T-helper 22 cell (primary cell): ENCODE measurements around the gene TMC3.

Experiments
- DNase-seq: peaks from one replicate; pipeline ENCODE4 v3.0.0-alpha.2; 2020; ENCODE audit warnings: low read depth

Gene TMC3

GRCh38 chr15:81297603-81298575, 76.1 kb downstream of the TMC3 start:
- no peak for DNase-seq

GRCh38 chr15:81297147-81297572, 76.9 kb downstream of the TMC3 start:
- no peak for DNase-seq

- DNase-seq: peak; percentile 66
Measured at GRCh38 chr15:81296673-81297072, 77.3 kb downstream of the TMC3 start.

- no peak for DNase-seq
Measured at GRCh38 chr15:81296186-81296585, 77.8 kb downstream of the TMC3 start.

GRCh38 chr15:81295486-81296121, 78.4 kb downstream of the TMC3 start:
- no peak for DNase-seq

GRCh38 chr15:81294516-81294880, 79.5 kb downstream of the TMC3 start:
- DNase-seq: no peak

DNA sequence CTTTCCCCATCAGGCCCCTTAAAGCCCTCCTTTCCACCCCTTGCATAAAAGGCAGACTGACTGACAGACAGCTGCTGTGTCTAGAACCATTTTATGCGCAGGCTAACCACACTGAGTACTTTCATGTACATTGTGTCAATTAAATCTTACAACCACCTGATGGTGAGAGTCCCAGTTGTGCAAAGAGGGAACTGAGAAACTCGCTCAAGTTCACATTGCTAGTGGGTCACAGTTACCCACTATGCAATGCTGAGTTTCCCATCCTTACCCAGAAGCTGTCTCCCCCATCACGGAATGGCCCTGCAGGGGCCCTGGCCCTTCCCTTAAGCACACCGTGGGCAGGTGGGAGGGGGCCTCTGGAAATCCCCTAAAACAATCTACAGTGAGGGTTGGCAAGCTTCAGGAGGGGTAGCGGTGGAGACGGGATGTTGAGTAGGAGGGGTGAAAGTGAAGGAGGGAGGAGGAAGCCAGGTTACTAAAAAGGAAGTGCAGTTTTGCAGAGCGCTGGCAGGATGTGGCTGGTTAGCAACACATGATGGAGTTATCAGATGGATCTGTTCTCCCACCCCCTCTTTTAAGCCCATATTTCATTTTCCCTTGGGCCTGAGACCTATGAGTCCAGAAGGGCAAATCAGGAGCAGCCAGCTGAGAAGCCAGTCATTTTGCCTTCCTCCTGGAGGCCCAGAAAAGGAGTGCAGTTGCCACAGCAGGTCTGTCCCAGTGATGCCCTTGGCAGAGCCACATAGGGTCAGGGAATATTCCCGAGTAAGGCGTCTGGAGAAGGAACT, 80.1 kb downstream of the TMC3 start:
- peak; percentile 79 for DNase-seq

- peak; percentile 58 for DNase-seq
Measured at GRCh38 chr15:81292523-81293001, 81.5 kb downstream of the TMC3 start.

- no peak for DNase-seq
Measured at GRCh38 chr15:81291916-81292522, 82.0 kb downstream of the TMC3 start.

- no peak for DNase-seq
Measured at GRCh38 chr15:81289910-81290309, 84.1 kb downstream of the TMC3 start.

- DNase-seq: no peak
Measured at GRCh38 chr15:81288616-81289015, 85.4 kb downstream of the TMC3 start.

- DNase-seq: no peak
Measured at GRCh38 chr15:81288040-81288439, 86.0 kb downstream of the TMC3 start.

DNA sequence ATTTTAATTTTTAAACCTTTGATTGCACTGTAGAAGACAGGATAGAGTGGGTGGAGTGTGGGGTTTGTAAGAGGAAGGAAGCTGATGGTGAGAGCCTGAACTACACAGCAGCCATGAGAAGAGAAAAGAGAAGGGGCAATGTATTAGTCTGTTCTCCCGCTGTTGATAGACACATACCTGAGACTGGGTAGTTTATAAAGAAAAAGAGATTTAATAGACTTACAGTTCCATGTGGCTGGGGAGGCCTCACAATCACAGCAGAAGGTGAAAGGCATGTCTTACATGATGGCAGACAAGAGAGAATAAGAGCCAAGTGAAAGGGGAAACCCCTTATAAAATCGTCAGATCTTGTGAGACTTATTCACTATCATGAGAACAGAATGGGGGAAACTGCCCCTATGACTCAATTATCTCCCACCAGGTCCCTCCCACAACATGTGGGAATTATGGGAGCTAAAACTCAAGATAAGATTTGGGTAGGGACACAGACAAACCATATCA, 87.3 kb downstream of the TMC3 start:
- no peak for DNase-seq

GRCh38 chr15:81285461-81285860, 88.6 kb downstream of the TMC3 start:
- no peak for DNase-seq

GRCh38 chr15:81284256-81285031, 89.6 kb downstream of the TMC3 start:
- DNase-seq: no peak

DNA sequence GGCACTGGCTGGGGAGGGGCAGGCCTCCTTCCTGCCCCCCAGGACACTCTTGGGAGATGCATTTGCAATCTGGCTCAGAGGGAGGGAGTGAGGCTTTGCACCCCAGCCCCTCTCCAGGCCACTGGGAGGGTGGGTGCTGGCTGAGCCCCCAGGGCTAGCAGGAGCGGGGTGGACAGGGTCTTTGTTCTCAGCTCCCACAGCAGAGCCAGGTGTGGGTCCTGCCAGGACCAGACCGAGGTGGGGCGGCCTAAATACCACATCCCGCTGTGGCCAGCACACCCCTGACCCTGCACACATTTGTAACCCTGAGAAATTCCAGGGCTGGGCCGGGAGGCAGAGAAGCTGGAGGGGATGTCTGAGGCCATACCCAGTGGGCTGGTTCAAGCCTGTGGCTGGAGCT, 91.1 kb downstream of the TMC3 start:
- no peak for DNase-seq

DNA sequence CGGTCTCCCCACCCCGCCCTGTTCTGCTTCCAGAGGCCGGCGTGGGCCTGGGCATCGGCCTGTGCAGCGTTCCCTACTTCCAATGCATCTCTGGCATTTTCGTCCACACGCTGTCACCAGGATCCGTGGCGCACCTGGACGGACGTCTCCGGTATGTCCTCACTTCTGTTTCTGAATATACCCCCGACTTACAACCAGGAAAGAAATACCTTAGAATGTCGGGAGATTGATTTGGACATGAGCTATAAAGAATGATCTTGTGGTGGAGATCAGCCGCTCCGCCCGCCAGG, 91.5 kb downstream of the TMC3 start:
- DNase-seq: no peak

- DNase-seq: no peak
Measured at GRCh38 chr15:81281766-81282605, 92.0 kb downstream of the TMC3 start.

GRCh38 chr15:81281456-81281735, 92.6 kb downstream of the TMC3 start:
- DNase-seq: no peak
